BE2C (cell line): ENCODE data around the gene PHRF1.

Source experiments
- DNase-seq: peaks from one replicate; pipeline ENCODE4 v3.0.0-alpha.2; 2020
- H3K27me3 ChIP-seq: fragments of 250-450 bp; sonication (Bioruptor Pico); 2 replicates; pipeline ENCODE4 v1.5.1; 2020; ENCODE audit warnings: mild to moderate bottlenecking
- H3K36me3 ChIP-seq: fragments of 250-450 bp; sonication (Bioruptor Pico); 2 replicates; pipeline ENCODE4 v1.5.1; 2020; ENCODE audit warnings: mild to moderate bottlenecking
- H3K4me1 ChIP-seq: fragments of 250-450 bp; sonication (Bioruptor Pico); 2 replicates; pipeline ENCODE4 v1.5.1; 2020
- H3K4me3 ChIP-seq: 2 replicates; pipeline ENCODE4 v1.5.1; 2011; ENCODE audit warnings: low read depth, low read length
- H3K9me3 ChIP-seq: fragments of 250-450 bp; sonication (Bioruptor Pico); 2 replicates; pipeline ENCODE4 v1.5.1; 2020
- TF ChIP-seq, protein P1 (sequence below): IDR thresholded peaks from 2 replicates; pipeline ENCODE4 v1.5.1; 2012; ENCODE audit warnings: mild to moderate bottlenecking, low read depth, low read length

PHRF1 gene

DNA sequence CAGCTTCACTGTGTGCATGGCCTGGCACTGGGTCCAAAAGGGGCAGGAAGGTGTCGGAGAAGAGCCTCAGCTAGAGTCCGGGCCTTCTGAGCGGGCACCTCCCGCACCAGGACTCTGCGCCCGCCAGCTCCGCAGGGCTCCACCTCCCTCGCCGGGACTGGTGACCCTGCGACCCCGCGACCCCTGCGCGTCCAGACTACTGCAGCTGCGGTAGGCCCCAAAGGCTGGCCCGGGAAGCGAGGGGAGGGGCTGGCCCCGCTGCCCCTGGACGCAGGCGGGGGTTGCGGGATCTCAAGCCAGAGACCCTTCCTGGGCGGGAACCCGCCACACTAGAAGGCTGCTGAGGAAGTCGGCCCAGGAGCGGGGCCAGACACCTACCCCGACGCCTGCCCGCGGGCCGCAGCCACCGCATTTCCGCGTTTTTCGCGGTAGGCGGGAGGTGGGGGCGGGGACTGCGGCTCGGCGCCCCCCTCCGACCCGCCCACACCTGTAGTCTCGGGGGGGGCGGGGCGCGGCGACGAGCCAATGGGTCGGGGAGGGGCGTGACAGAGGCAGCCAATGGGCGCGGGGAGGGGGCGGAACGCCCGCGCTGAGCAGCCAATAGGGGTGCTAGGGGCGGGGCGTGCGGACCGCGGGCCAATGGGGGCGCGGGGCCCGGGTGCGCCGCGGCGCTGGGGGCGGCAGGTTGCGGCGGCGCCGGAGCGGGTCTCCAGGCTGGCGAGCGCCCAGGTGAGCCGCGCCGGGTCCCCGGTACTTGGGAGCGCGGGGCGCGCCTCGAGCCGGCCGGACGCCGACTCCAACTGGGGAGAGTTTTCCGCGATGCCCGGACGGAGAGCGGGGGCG is 15.7 kb upstream of the PHRF1 start, which contains the start of the genes LMNTD2 and RASSF7:
TSS of gene LMNTD2 (minus strand) at position 434 of the 843 bp plus-strand sequence. CDS start at position 412, 22 bp downstream.
TSS of gene RASSF7 (plus strand) at position 666 of the 843 bp plus-strand sequence. CDS start 799 bp downstream, outside the sequence.
- Histone ChIP-seq H3K4me3 (peak within 1 kb of the TSS; percentile 46), H3K4me1 (no peaks in the 10 kb centered on the region), H3K27me3 (peaks cover 19% of the 10 kb centered on the region), H3K9me3 (no peaks in the 10 kb centered on the region), H3K36me3 (no peaks in the 10 kb centered on the region)
- TF ChIP-seq, protein P1, sequence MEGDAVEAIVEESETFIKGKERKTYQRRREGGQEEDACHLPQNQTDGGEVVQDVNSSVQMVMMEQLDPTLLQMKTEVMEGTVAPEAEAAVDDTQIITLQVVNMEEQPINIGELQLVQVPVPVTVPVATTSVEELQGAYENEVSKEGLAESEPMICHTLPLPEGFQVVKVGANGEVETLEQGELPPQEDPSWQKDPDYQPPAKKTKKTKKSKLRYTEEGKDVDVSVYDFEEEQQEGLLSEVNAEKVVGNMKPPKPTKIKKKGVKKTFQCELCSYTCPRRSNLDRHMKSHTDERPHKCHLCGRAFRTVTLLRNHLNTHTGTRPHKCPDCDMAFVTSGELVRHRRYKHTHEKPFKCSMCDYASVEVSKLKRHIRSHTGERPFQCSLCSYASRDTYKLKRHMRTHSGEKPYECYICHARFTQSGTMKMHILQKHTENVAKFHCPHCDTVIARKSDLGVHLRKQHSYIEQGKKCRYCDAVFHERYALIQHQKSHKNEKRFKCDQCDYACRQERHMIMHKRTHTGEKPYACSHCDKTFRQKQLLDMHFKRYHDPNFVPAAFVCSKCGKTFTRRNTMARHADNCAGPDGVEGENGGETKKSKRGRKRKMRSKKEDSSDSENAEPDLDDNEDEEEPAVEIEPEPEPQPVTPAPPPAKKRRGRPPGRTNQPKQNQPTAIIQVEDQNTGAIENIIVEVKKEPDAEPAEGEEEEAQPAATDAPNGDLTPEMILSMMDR: no peak
- peak; percentile 90 for DNase-seq

GRCh38 chr11:561148-562003 is 14.9 kb upstream of the PHRF1 start:
- H3K4me3 ChIP-seq: peak overlapping the region; percentile 41
- no peaks in the 10 kb centered on the region for H3K9me3 ChIP-seq
- DNase-seq: no peak

DNA sequence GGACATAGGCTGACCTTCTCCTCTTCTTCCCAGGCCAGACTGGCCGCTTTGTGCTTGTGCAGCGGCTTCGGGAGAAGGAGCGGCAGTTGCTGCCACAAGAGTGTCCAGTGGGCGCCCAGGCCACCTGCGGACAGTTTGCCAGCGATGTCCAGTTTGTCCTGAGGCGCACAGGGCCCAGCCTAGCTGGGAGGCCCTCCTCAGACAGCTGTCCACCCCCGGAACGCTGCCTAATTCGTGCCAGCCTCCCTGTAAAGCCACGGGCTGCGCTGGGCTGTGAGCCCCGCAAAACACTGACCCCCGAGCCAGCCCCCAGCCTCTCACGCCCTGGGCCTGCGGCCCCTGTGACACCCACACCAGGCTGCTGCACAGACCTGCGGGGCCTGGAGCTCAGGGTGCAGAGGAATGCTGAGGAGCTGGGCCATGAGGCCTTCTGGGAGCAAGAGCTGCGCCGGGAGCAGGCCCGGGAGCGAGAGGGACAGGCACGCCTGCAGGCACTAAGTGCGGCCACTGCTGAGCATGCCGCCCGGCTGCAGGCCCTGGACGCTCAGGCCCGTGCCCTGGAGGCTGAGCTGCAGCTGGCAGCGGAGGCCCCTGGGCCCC is 14.1 kb upstream of the PHRF1 start:
- Histone ChIP-seq H3K9me3 (no peaks in the 10 kb centered on the region), H3K36me3 (no peaks in the 10 kb centered on the region), H3K4me3 (no peak overlapping the region), H3K27me3 (peaks cover 3% of the 10 kb centered on the region; the same call in 1 of the 2 replicates), H3K4me1 (no peaks in the 10 kb centered on the region)
- no peak for DNase-seq
- TF ChIP-seq, protein P1: no peak

More at GRCh38 chr11:561148-562003, 14.9 kb upstream of the PHRF1 start:
- H3K36me3 ChIP-seq: no peaks in the 10 kb centered on the region
- TF ChIP-seq, protein P1: no peak
- H3K4me1 ChIP-seq: no peaks in the 10 kb centered on the region
- H3K27me3 ChIP-seq: peaks cover 11% of the 10 kb centered on the region

- Histone ChIP-seq H3K4me3 (no peak overlapping the region), H3K27me3 (no peaks in the 10 kb centered on the region), H3K9me3 (no peaks in the 10 kb centered on the region), H3K36me3 (no peaks in the 10 kb centered on the region), H3K4me1 (no peaks in the 10 kb centered on the region)
- TF ChIP-seq, protein P1: no peak
- DNase-seq: no peak
Measured at GRCh38 chr11:563066-563811, 13.0 kb upstream of the PHRF1 start.

- Histone ChIP-seq H3K4me3 (no peak overlapping the region), H3K27me3 (no peaks in the 10 kb centered on the region), H3K36me3 (no peaks in the 10 kb centered on the region), H3K4me1 (no peaks in the 10 kb centered on the region), H3K9me3 (no peaks in the 10 kb centered on the region)
- DNase-seq: no peak
- TF ChIP-seq, protein P1: no peak
Measured at GRCh38 chr11:563812-564578, 12.3 kb upstream of the PHRF1 start.
